DMS53 treated with DMSO at 0.1 percent for 48 hours (cell line): ENCODE measurements around the gene PLS3.
"Not testable (repeated sequence)": the region's sequence is repeated elsewhere in the genome, so short reads cannot be mapped to it uniquely, and the experiment has no call there.

Experiments used
- DNase-seq: peaks from one replicate; lab custom pipeline; 2025; ENCODE audit not compliant: unreplicated experiment; lab: John Stamatoyannopoulos, UW

PLS3 gene

GRCh38 chrX:115602729-115603389, 41.9 kb downstream of the PLS3 start:
- DNase-seq: no peak

DNA sequence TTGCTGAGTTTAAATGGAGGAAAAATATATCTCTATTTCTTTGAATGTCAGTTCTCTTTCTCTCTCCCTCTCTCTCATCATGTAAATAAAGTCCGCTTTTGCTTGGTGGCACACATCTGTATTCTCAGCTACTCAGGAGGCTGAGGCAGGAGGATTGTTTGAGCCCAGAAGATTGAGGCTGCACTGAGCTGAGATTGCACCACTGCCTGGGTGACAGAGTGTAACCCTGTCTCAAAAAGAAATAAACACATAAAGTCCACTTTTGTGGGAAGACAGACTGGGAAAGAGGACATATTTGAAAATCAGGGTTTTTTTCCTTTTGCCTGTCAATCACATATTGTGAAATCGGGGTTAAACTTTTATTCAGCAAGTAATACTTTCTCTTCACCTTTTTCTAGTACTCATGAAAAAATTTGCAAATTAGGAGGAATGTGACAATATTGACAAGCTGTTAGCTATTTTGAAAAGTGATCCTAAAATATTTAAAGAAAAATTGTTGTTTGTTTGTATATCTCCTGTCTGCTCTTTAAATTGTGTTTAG, 42.6 kb downstream of the PLS3 start:
- DNase-seq: no peak

- DNase-seq: no peak
Measured at GRCh38 chrX:115606861-115607260, 45.9 kb downstream of the PLS3 start.

- no peak for DNase-seq
Measured at GRCh38 chrX:115609621-115610020, 48.6 kb downstream of the PLS3 start.

DNA sequence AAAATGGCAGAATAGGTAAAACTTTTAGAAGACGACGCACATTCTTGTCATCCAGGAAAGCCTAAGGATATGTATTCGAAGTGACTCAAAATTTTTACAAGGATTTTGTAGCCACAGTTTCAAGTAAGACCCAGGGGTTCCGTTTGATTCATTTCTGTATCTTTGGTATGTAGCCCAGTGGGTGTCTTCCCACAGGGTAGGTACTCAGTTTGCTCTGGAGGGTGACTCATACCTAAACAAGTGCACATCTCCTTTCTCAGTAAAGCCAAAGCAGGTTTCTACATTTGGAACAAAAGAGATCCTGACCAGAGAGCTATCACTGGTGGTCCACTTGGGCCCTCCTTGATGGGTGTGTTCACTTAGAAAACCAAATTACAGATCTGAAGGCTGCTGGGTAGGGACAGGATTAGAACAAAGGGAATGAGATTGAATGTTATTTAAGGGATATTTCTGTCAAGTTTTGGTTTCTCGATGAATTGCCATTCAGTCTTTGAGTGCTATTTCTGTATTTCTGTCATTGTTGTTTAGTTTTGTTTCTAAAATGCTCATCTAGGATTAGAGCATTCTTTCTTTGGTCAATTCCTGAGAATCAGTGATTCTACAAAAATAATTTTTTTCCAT, 56.1 kb downstream of the PLS3 start:
- no peak for DNase-seq

GRCh38 chrX:115622534-115622933, 61.6 kb downstream of the PLS3 start:
- no peak for DNase-seq

DNA sequence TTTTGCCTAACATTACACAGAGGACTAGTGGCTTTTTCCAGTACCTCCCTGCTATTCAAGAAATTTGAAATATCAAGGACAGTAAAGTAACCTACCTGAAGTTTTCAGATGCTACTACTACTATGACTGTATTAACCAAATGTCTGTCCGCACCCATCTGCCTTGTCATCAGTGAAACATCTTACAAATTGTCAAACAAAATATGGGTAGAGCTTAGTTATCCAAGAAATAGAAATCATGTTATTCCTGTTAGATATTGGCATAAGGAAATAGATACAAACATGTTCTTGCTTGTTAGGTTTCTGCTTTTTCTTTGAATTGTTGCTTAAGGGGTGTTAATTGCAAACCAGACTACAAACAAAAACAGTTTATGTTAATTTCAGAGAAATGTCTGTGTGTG, 63.9 kb downstream of the PLS3 start:
- no peak for DNase-seq

DNA sequence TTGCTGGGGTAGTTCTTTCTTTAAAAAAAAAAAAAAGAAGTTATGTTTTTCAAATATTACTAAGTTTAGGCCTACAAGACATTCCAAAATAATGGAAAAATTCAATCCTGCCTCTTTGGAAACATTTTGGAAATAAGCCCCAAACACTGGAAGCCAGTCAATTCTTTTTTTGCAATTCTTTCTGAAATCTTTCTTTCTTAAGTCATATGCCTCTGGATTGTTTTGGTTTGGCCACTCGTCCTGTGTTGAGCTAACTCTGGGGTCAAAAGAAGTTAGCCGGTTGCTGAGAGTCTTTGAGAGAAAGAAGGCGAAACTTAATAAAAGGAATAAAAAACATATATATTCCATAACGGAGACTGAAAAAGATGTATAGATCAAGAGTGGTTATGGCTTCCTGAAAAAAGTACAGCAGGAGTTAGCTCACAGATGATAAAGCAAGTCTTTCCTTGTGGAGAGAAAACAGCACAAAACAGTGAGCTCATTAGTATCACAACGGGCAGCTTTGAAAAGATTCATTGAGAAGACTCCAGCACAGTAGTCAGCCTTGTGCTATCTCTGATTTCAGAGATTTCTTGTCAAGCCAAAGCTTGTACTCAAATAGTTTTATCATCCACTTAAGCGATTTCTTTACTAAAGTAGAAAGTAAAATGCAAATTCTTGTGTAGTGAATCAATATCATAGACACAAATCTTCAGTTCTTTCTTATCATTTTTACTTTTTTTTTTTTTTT, 64.8 kb downstream of the PLS3 start:
- no peak for DNase-seq

DNA sequence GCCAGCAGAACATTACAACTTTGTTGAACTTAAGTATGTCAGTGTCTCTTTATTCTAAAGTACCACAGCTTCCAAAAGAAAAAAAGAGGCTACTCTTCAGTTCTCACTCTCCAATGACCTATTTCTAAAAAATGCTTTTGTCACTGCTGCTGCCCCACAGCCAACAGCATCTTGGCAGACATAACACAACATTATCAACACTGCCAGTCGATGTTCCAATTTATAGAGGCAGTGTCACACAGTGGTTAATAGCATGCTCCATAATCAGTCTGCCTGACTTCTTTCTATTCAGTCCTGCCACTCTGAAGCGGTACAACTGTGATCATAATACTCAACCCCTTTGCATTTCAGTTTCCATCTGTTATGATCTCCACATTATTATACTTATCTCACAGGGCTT, 69.2 kb downstream of the PLS3 start:
- no peak for DNase-seq

DNA sequence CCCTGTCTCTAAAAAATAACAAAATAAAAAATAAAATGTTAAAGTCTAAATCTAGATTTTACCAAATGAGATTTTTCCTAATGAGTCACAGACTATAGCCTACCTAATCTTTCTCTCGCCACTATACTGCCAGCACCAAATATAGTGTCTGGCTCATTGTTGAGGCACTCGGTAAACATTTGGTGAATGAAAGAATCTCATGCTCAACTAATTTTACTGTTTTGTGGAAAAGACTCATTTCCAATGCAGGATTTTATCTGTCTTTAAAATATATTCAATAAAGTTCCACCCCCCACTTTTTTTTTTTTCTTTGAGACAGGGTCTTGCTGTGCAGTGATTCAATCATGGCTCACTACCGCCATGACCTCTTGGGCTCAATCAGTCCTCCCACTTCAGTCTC, 71.5 kb downstream of the PLS3 start:
- DNase-seq: no peak

DNA sequence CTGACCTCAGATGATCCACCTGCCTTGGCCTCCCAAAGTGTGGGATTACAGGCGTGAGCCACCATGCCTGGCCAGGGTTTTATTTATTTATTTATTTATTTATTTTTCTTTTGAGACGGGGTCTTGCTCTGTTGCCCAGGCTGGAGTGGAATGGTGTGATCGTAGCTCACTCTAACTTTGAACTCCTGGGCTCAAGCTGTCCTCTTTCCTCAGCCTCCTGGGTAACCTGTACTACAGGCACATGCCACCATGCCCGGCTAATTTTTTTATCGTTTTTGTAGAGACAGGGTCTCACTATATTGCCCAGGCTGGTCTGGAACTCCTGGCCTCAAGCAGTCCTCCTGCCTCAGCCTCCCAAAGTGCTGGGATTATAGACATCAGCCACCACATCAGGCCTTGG, 72.4 kb downstream of the PLS3 start:
- DNase-seq: not testable (repeated sequence)

DNA sequence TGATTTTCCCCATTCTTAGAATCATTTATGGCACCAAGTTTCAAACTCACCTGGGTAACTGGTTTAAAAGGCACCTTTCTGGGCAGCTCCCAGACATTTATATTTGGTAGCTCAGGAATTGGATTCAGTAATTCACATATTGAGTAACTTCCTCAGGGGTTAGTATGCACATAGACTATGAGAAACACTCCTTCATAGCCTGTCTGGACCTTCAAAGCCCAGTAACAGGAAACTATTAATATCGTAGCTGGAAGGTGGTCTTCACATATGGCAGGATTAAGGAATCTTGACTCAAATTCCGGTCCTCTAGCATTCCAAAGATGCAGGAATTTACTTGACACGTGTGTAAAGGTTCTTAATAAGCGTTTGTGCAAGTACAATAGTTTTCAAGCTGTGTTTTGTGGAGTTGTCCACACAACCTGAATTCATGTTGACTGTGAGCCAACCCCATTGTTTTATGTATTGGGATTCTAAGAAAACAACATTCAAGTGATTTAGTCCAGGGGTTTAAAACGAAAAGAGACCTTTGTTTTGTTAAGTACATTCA, 78.4 kb downstream of the PLS3 start:
- DNase-seq: no peak

DNA sequence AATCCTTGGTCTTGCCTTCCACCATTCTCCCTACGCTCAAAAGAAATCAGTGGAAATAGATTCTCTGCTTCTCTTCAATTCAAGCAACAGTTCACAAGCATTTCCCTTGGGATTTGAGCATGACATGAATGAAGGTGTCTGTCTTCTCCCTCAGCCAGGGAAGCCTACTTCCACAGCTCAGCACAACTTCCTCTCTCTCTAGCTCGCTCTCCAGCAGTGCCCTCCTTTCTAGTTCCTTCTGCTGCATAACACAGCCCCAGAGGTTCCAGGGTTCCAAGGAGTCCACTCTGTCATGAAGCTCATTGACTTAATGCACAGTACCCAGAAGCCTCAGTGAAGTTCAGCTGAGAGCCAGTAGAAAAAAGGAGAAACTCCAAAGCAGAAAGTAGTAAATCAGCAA, 81.3 kb downstream of the PLS3 start:
- DNase-seq: no peak

GRCh38 chrX:115642895-115643530, 82.0 kb downstream of the PLS3 start:
- DNase-seq: peak; percentile 18

DNA sequence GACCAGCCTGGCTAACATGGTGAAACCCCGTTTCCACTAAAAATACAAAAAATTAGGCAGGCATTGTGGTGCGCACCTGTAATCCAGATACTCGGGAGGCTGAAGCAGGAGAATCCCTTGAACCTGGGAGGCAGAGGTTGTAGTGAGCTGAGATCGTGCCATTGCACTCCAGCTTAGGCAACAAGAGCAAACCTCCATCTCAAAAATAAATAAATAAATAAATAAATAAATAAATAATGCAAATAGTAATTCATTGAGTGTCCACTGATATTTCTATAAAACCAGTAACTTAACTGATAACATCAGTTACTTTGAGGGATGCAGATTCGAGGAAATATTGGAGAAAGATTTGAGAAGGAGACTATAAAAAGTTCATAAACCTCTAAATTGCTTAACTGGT, 83.4 kb downstream of the PLS3 start:
- not testable (repeated sequence) for DNase-seq

DNA sequence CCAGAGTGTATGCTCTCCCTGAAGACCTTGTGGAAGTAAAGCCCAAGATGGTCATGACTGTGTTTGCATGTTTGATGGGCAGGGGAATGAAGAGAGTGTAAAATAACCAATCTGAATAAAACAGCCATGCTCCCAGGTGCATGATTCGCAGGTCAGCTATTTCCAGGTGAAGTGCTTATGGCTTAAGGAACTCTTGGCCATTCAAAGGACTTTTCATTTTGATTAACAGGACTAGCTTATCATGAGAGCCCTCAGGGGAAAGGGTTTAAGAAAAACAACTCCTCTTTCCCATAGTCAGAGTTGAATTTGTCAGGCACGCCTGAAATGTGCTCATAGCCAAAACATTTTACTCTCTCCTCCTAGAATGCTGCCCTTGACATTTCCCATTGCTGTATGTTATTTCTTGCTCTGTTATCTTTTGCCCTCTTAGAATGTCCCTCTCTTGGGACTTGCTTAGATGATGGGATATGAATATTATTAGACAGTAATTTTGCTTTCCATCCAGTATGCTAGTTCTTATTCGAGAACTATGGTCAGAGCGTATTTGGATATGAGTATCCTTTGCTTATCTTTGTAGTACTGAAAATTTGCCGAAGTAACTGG, 88.6 kb downstream of the PLS3 start:
- DNase-seq: no peak

GRCh38 chrX:115650449-115650848, 89.5 kb downstream of the PLS3 start:
- peak; percentile 3 for DNase-seq

DNA sequence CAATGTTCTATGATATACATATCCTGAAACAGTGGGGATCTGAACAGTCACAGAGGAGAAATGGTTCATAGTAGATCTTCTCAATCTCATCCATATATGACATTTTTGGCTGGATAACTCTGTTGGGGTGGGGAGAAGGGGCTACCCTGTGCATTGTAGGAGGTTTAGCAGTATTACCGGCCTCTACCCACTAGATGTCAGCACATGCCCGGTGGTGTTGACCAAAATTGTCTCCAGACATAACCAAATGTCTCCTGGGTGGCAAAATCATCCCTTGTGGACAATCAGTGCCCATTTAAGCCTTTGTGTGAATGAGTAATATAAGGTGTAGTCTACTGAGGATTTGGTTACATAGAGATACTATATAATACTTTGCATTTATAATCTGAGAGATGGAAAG, 89.9 kb downstream of the PLS3 start:
- peak; percentile 48 for DNase-seq

DNA sequence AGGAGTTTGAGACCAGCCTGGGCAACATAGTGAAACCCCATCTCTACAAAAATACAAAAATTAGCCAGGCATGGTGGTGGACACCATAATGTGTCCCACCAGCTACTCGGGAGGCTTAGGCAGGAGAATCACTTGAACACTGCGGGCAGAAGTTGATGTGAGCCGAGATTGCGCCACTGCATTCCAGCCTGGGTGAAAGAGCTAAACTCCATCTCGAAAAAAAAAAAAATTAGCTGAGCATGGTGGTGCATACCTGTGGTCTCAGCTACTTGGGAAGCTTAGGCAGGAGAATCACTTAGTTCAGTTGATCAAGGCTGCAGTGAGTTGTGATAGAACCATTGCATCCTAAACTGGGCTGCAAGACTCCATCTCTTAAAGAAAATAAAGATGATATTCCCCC, 91.2 kb downstream of the PLS3 start:
- DNase-seq: no peak

DNA sequence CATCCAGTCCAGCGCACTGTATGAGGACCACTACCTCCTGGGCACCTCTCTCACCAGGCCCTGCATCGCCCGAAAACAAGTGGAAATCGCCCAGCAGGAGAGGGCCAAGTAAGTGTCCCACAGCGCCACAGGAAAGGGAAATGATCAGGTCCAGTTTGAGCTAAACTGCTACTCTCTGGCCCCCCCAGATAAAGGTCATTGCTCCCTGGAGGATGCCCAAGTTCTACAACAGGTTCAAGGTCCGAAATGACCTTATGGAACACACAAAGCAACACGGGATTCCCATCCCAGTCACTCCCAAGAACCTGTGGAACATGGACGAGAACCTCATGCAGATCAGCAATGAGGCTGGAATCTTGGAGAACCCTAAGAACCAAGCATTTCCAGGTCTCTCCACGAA, 104.1 kb downstream of the PLS3 start:
- no peak for DNase-seq

DNA sequence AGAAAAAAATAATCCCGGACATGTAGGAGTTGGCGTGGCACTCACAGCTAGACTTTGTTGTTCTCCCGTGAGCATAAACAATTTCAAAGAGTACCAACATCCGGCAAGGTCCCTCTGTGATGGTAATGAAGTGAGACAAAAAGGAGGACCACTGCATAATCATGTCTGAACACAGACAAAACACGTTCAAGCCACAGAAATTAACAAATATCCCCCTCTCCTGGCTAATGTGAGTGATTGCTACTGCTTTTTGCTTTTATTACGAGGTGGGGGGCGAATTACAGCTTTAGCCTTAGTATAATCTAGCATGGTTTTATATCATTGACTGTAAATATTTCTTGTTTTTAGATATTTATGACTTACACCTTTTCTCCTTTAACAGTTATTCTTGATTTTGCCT, 118.5 kb downstream of the PLS3 start:
- peak; percentile 13 for DNase-seq
